GM23338 (cell line): ENCODE results near the gene MAP2K5. TPM values are rescaled to one million over a fixed set of nuclear protein-coding genes. Genes with fewer than 3 reads are reported as not detected.

Experiments used
- ATAC-seq: fragments of 200-7000 bp; cut with Tn5 transposase; 3 replicates; pipeline ENCODE4 v1.9.1; 2020
- DNase-seq: peaks from one replicate; pipeline ENCODE4 v3.0.0-alpha.2; 2015; ENCODE audit warnings: low spot score
- H2AFZ ChIP-seq: fragments of 200-600 bp; sonication (generic); 2 replicates; pipeline ENCODE4 v1.8.0; 2016; ENCODE audit warnings: antibody characterized with exemption, mild to moderate bottlenecking, moderate library complexity
- H3F3A ChIP-seq: fragments of 200-600 bp; sonication (generic); replicated peaks from 2 replicates; pipeline ENCODE4 v1.8.0; 2017; ENCODE audit warnings: antibody characterized with exemption, mixed run types, low read depth
- H3K27ac ChIP-seq: fragments of 200-600 bp; sonication (generic); 2 replicates; pipeline ENCODE4 v1.6.1; 2016; ENCODE audit warnings: low read depth
- H3K27me3 ChIP-seq: fragments of 200-600 bp; sonication (generic); 2 replicates; pipeline ENCODE4 v1.8.0; 2016; ENCODE audit warnings: mild to moderate bottlenecking, mixed run types, moderate library complexity; ENCODE audit not compliant: insufficient read depth
- H3K36me3 ChIP-seq: fragments of 200-600 bp; sonication (generic); 2 replicates; pipeline ENCODE4 v1.8.0; 2016; ENCODE audit warnings: mild to moderate bottlenecking; ENCODE audit not compliant: insufficient read depth
- H3K4me1 ChIP-seq: fragments of 200-600 bp; sonication (generic); 2 replicates; pipeline ENCODE4 v1.8.0; 2016; ENCODE audit warnings: mild to moderate bottlenecking, moderate library complexity; ENCODE audit not compliant: insufficient read depth
- H3K4me2 ChIP-seq: fragments of 200-600 bp; sonication (generic); 2 replicates; pipeline ENCODE4 v1.7.1; 2017; ENCODE audit warnings: mixed run types
- H3K4me3 ChIP-seq: fragments of 200-600 bp; sonication (generic); 2 replicates; pipeline ENCODE4 v1.6.1; 2016; ENCODE audit warnings: mixed run types
- H3K79me2 ChIP-seq: fragments of 200-600 bp; sonication (generic); replicated peaks from 2 replicates; pipeline ENCODE4 v1.8.0; 2017; ENCODE audit warnings: mild to moderate bottlenecking; ENCODE audit not compliant: insufficient read depth
- H3K9me2 ChIP-seq: fragments of 200-600 bp; sonication (generic); 2 replicates; pipeline ENCODE4 v1.8.0; 2017; ENCODE audit not compliant: insufficient read depth
- H4K20me1 ChIP-seq: fragments of 200-600 bp; sonication (generic); replicated peaks from 2 replicates; pipeline ENCODE4 v1.8.0; 2017; ENCODE audit warnings: mild to moderate bottlenecking; ENCODE audit not compliant: insufficient read depth
- H3K27ac Mint-ChIP-seq: 2 replicates; pipeline ENCODE4 v1.8.0; 2020; ENCODE audit warnings: inconsistent platforms, mild to moderate bottlenecking, moderate library complexity, mixed read lengths
- H3K27me3 Mint-ChIP-seq: 3 replicates; pipeline ENCODE4 v1.8.0; 2022; ENCODE audit warnings: low read depth, mild to moderate bottlenecking, moderate library complexity, mixed read lengths, inconsistent platforms; ENCODE audit not compliant: insufficient read depth, poor library complexity
- H3K36me3 Mint-ChIP-seq: 3 replicates; pipeline ENCODE4 v1.8.0; 2021; ENCODE audit warnings: low read depth, mild to moderate bottlenecking, inconsistent platforms, moderate library complexity, mixed read lengths
- H3K4me1 Mint-ChIP-seq: 3 replicates; pipeline ENCODE4 v1.8.0; 2020; ENCODE audit warnings: mild to moderate bottlenecking, inconsistent platforms, mixed read lengths
- H3K4me3 Mint-ChIP-seq: 3 replicates; pipeline ENCODE4 v1.8.0; 2021; ENCODE audit warnings: moderate library complexity, mild to moderate bottlenecking, inconsistent platforms, mixed read lengths
- H3K9me3 Mint-ChIP-seq: 3 replicates; pipeline ENCODE4 v1.8.0; 2020; ENCODE audit warnings: moderate library complexity, mild to moderate bottlenecking, inconsistent platforms, mixed read lengths
- CREB1 ChIP-seq: fragments of 250-450 bp; sonication (Bioruptor Pico); IDR thresholded peaks from 2 replicates; pipeline ENCODE4 v1.5.0; 2020; ENCODE audit warnings: low read depth, mild to moderate bottlenecking, moderate library complexity
- CTCF ChIP-seq, 2 experiments: fragments of 200-600 bp in 1 of 2; sonication (generic) in 1 of 2; conservative IDR thresholded peaks; 2 replicates each; pipeline versions ENCODE4 v1.5.1 to v1.6.1; 2016 to 2017; ENCODE audit warnings: antibody characterized with exemption in 2 of 2, low read depth in 2 of 2, mild to moderate bottlenecking in 2 of 2, moderate library complexity in 1 of 2
- ETS1 ChIP-seq: IDR thresholded peaks from 2 replicates; pipeline ENCODE4 v1.6.1; 2016; ENCODE audit warnings: antibody characterized with exemption
- EZH2 ChIP-seq: fragments of 200-600 bp; sonication (generic); IDR thresholded peaks from one replicate; pipeline ENCODE4 v1.8.0; 2017; ENCODE audit warnings: antibody characterized with exemption, mild to moderate bottlenecking, low read depth; ENCODE audit not compliant: unreplicated experiment
- EZH2phosphoT487 ChIP-seq: fragments of 200-600 bp; sonication (generic); IDR thresholded peaks from one replicate; pipeline ENCODE4 v1.8.1; 2018; ENCODE audit warnings: antibody characterized with exemption; ENCODE audit not compliant: unreplicated experiment
- JUNB ChIP-seq: IDR thresholded peaks from one replicate; pipeline ENCODE4 v1.6.1; 2016; ENCODE audit warnings: antibody characterized with exemption; ENCODE audit not compliant: unreplicated experiment
- NANOG ChIP-seq: IDR thresholded peaks from 2 replicates; pipeline ENCODE4 v1.6.1; 2016; ENCODE audit warnings: antibody characterized with exemption, borderline replicate concordance
- POLR2AphosphoS5 ChIP-seq: IDR thresholded peaks from 2 replicates; pipeline ENCODE4 v1.6.1; 2016; ENCODE audit warnings: antibody characterized with exemption, low read depth
- REST ChIP-seq: IDR thresholded peaks from one replicate; pipeline ENCODE4 v1.6.1; 2018; ENCODE audit warnings: antibody characterized with exemption; ENCODE audit not compliant: unreplicated experiment
- STAT1 ChIP-seq: IDR thresholded peaks from one replicate; pipeline ENCODE4 v1.6.1; 2016; ENCODE audit warnings: antibody characterized with exemption; ENCODE audit not compliant: unreplicated experiment
- ZNF114 ChIP-seq: fragments of 250-450 bp; sonication (Bioruptor Pico); IDR thresholded peaks from 2 replicates; pipeline ENCODE4 v1.5.0; 2020; ENCODE audit warnings: mild to moderate bottlenecking, moderate library complexity
- ZNF331 ChIP-seq: fragments of 250-450 bp; sonication (Bioruptor Pico); IDR thresholded peaks from 2 replicates; pipeline ENCODE4 v1.5.0; 2020; ENCODE audit warnings: low read depth, mild to moderate bottlenecking, moderate library complexity
- ZNF462 ChIP-seq: fragments of 250-450 bp; sonication (Bioruptor Pico); IDR thresholded peaks from 2 replicates; pipeline ENCODE4 v1.5.0; 2020; ENCODE audit warnings: mild to moderate bottlenecking, moderate library complexity
- polyA plus RNA-seq: library from polyadenylated mRNA; unstranded; fragments of >200 nt; fragmentation: Nextera tagmentation; extraction: Ambion mirVana; gene quantifications from 2 replicates; pipeline ENCODE4 v1.2.1, GENCODE V29; 2016
- total RNA-seq: library from RNA; depleted of rRNA; stranded (reverse); fragments of >200 nt; shearing (Covaris generic); gene quantifications from 2 replicates; pipeline ENCODE4 v1.2.3, GENCODE V29; 2014

The MAP2K5 gene
- total and polyA plus RNA-seq, 2 experiments from 2014 or later = 6.5 to 13.6 TPM

- Histone ChIP-seq H3K79me2 (no peaks in the 10 kb centered on the region), H3F3A (0 out of 2 replicates have a peak, but pooled peaks cover 4% of the 10 kb centered on the region), H3K4me1 (peaks cover 36% of the 10 kb centered on the region), H4K20me1 (no peaks in the 10 kb centered on the region), H3K27ac (no peak overlapping the region), H3K4me2 (no peak overlapping the region), H3K9me2 (peaks cover 9% of the 10 kb centered on the region; the same call in 1 of the 2 replicates), H2AFZ (no peak overlapping the region), H3K36me3 (no peaks in the 10 kb centered on the region), H3K27me3 (no peaks in the 10 kb centered on the region), H3K4me3 (no peak overlapping the region)
- TF ChIP-seq NANOG = no peak
- TF ChIP-seq CTCF (conservative IDR thresholded peaks at IDR 0.05; ENCODE audit: low read depth in 2 of 2) = no peak
- TF ChIP-seq STAT1 = no peak
- no peak for TF ChIP-seq REST
- TF ChIP-seq ZNF331 = no peak
- TF ChIP-seq POLR2AphosphoS5 = no peak
- TF ChIP-seq JUNB = no peak
- no peak for TF ChIP-seq EZH2
- TF ChIP-seq ZNF462 (CRISPR knock-in tag) = no peak
- TF ChIP-seq CREB1 (CRISPR knock-in tag) = no peak
- no peak for TF ChIP-seq EZH2phosphoT487
- no peak for TF ChIP-seq ZNF114
- no peak for TF ChIP-seq ETS1
- Mint-ChIP-seq H3K9me3 (no peaks in the 10 kb centered on the region), H3K36me3 (no peaks in the 10 kb centered on the region), H3K4me1 (peaks cover 73% of the 10 kb centered on the region), H3K27ac (no peak overlapping the region), H3K27me3 (no peaks in the 10 kb centered on the region), H3K4me3 (no peak overlapping the region)
- ATAC-seq (no peak), DNase-seq (no peak)
Measured at GRCh38 chr15:67778968-67779548, 236.6 kb downstream of the MAP2K5 start.
